Measurements from ENCODE around the gene SIRPA.

GRCh38 chr20:1915725-1916124, 20.5 kb downstream of the SIRPA start:
- TF ChIP-seq CTCF (IDR thresholded peaks at IDR 0.05) (no peak), POLR2AphosphoS5 (IDR thresholded peaks at IDR 0.05) (no peak), EP300 (IDR thresholded peaks at IDR 0.05; ENCODE audit: low read depth) (no peak), POLR2A (IDR thresholded peaks at IDR 0.05) (no peak)

Measured in transverse colon (tissue), 4 donors.